ENCODE data around the gene TRIM4. TPM values are rescaled to one million over a fixed set of nuclear protein-coding genes. Genes with fewer than 3 reads are reported as not detected.
"Not testable (repeated sequence)": the region's sequence is repeated elsewhere in the genome, so short reads cannot be mapped to it uniquely, and the experiment has no call there.

TRIM4 gene
- total RNA-seq, 1 experiment from 2014 or later: not detected

DNA sequence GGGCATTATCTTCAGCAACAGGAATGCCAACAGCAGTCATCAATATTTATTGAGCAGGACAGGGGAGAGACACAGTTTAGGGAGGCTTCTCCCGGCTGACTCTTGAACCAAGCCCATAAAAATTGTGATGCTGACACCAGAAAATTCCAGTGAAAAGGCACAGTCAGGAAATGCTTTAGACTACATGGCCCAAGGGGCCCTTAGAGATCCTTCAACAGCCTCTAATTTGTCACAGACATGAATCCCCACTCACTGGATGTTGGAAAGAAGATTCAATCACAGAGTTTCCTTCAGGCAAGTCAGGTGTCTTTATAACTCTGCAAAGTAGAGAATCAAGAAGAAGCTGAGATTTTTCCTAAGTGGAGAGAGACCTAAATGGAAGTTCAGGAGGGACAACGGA, 8.9 kb upstream of the TRIM4 start:
- no peak for DNase-seq (ENCODE audit: low read depth, low spot score)
- in situ Hi-C loops (cut with HindIII; ENCODE audit: low pct_unique_long_range_greater_than_20kb, low sequenced_read_pairs): no loop called here

DNA sequence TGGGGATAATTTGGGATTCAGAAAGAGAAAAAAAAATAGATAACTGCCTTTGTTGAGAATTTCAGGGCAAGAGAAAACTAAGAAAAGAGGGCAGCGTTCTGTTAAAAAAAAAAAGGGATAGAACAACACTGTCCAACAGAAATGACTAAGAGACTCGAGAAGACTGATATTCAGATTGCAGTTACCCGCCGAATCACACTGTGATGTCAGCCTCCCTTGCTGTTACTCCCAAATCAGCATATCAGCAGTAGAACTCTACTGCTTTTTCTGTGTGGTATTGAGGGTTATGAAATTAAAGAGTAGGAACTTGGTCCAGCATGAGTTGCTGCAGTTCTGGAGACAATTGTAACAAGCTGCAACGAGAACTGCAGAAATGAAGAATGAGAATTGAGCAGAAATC, 8.2 kb upstream of the TRIM4 start:
- in situ Hi-C loops (cut with HindIII; ENCODE audit: low pct_unique_long_range_greater_than_20kb, low sequenced_read_pairs): no loop called here
- DNase-seq (ENCODE audit: low read depth, low spot score): no peak

DNA sequence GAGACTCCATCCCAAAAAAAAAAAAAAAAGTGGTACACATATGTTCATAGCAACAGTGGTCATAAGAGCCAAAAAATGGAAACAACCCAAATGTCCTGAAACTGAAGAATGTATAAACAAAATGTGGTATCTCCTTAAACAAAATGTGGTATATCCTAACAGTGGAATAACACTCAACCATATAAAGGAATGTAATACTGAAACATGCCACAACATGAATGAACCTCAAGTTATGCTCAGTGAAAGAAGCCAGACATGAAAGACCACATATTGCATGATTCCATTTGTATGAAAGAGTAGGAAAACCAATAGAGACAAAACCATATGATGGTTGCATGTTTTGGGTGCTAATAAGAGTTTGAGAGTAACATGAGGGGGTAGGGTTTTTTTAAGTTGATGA, 7.0 kb upstream of the TRIM4 start:
- no peak for DNase-seq (ENCODE audit: low read depth, low spot score)
- in situ Hi-C loops (cut with HindIII; ENCODE audit: low pct_unique_long_range_greater_than_20kb, low sequenced_read_pairs): no loop called here

DNA sequence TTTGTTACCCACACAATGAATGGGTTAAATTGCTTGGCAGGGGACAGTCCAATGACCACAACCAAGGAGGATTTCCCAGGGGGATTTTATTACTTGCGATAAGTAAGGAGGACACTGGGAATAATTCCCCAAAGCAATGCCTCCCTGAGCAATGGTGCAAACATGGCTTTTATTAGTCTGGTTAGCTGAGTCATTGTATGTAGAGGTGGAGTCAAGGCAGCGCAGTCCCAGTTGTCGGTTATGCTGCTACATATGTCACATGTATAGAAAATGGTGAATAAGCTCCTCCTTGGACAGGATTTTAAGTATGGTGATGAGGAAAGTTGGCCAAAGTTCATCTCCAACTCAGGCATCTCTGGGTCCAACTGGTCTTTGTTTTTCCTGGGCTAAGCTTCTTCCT, 3.9 kb upstream of the TRIM4 start:
- no peak for DNase-seq (ENCODE audit: low read depth, low spot score)
- in situ Hi-C loops (cut with HindIII; ENCODE audit: low pct_unique_long_range_greater_than_20kb, low sequenced_read_pairs): loop anchor here (5.0 kb wide), 1 partner anchor 74 kb away; no protein-coding TSS in a partner anchor

DNA sequence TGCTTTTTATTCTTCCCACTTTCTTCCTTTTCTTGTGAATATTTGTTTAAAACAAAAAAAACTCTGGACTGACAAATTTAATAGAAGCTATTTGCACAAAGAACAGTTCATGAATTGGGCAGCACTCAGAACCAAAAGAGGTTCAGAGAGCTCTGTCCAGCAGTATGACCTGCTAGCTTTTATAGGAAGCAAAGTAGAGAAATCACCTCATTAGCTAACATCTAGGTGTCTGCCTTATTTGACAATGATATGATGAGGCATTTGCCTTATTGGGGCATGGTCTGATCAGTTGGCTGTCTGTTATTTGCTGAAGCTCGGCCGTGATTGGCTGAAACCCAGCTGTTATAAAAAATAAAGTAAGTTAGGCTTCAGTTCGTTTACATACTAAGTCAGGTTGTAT, 819 bp upstream of the TRIM4 start:
- DNase-seq (ENCODE audit: low read depth, low spot score): no peak
- in situ Hi-C loops (cut with HindIII; ENCODE audit: low pct_unique_long_range_greater_than_20kb, low sequenced_read_pairs): loop anchor here (5.0 kb wide), 1 partner anchor 77 kb away; no protein-coding TSS in a partner anchor

DNA sequence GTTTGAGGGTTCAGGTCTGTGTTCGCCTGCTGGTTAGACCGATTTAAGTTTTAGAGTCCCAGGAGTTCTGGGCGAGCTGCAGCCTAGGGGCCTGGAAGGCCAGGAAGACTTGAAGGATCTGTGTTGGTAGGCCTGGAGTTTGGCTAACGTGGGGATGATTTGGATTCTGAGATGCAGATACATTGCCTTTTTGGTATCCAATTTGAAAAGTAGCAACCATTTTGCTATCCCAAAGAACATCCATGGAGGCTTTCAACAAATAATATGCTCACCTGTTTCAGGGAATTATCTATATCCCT, 433 bp upstream of the TRIM4 start:
- in situ Hi-C loops (cut with HindIII; ENCODE audit: low pct_unique_long_range_greater_than_20kb, low sequenced_read_pairs): loop anchor here (5.0 kb wide), 1 partner anchor 78 kb away; no protein-coding TSS in a partner anchor
- no peak for DNase-seq (ENCODE audit: low read depth, low spot score)

DNA sequence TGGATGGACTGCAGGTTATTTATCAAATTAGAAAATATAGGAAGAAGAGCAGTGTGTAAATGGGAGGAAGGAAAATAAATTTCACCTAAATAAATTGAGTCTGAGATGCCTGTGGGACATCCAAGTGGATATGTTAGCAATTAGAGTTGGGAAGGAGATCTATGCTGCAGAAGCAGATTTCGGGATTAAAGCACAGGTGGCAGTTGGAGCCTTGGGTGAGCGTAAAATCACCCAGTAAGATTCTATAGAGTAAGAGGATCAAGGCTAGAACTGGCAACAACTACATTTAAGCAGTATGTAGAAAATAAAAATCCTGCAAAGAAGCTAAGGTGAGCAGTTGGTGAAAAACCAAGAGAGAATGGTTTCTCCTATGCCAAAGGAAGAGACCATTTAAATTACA, 8.4 kb downstream of the TRIM4 start:
- no peak for DNase-seq (ENCODE audit: low read depth, low spot score)
- in situ Hi-C loops (cut with HindIII; ENCODE audit: low pct_unique_long_range_greater_than_20kb, low sequenced_read_pairs): no loop called here

DNA sequence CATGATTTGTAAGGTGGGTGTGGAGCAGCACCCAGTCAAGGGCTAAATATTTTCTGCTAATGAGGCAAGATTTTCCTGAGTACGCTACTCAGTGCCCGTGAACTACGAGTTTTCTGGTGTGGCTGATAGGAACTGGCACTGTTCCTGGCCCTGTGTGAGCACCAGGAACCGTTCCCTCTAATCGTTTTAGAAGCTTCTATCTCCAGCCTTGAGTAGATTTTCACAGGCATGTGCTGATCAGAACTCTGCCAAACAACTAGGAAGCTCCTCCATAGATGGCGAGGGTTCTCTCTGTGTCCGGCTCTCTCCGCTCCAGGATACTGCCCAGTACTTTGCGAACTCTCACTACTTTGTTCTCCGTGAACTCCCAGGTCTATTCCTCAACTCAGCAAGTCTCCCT, 17.7 kb downstream of the TRIM4 start:
- DNase-seq (ENCODE audit: low read depth, low spot score): no peak
- in situ Hi-C loops (cut with HindIII; ENCODE audit: low pct_unique_long_range_greater_than_20kb, low sequenced_read_pairs): no loop called here

DNA sequence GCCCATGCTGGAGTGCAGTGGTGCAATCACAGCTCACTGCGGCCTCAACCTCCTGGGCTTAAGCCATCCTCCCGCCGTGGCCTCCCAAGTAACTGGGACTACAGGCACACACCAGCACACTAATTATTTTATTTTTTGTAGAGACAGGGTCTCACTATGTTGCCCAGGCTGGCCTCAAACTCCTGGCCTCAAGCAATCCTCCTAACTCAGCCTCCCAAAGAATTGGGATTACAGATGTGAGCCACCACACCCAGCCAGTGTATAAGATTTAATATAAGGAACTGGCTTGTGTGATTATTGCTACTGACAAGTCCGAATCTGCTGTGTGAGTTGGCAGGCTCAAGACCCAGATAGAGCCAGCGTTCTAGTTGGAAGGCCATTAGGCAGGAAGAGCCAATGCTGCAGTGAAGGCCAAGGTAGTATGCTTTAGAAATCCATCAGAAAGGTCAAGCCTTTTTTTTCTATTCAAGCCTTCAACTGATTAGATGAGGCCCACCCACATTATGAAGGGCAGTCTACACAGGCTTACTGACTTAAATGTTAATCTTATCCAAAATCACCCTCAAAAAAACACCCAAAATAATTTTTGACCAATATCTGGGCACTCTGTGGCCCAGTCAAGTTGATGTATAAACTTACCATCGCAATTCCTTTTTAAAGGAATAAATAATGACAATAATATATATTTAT, 19.4 kb downstream of the TRIM4 start:
- in situ Hi-C loops (cut with HindIII; ENCODE audit: low pct_unique_long_range_greater_than_20kb, low sequenced_read_pairs): no loop called here
- no peak for DNase-seq (ENCODE audit: low read depth, low spot score)

DNA sequence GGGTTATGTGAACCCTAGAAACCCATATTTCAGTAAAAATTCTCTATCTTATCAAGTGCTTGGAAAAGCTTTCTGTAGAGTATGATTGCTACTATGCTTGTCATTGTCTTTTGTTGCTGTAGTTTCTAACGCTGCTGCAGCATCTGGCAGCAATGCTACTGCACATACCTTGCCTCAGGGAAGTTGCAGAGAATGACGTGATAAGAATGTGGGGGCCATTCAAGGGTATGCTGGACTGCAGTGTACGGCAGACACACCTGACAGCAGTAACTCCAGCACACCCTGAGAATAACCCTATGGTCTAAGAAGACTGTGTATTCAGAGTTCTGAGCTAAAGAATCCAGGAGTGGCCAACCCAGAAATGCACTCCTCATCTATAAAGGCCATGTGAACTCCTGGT, 20.5 kb downstream of the TRIM4 start:
- in situ Hi-C loops (cut with HindIII; ENCODE audit: low pct_unique_long_range_greater_than_20kb, low sequenced_read_pairs): no loop called here
- DNase-seq (ENCODE audit: low read depth, low spot score): no peak

DNA sequence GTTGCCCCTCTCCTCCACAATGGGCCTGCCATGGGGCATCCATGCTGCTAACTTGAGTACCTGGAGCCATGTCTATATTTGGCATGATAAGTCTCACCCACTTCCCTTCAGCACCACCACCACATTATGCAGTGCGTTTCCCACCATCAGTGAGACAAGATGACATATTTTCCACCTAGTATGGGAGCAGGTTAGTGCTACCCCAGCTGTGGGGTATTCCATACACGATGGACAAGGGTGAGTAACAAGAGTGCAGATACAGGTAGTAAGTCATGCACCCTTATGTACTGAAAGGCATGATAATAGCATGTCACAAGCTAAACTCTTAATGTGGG, 21.3 kb downstream of the TRIM4 start:
- DNase-seq (ENCODE audit: low read depth, low spot score): no peak
- in situ Hi-C loops (cut with HindIII; ENCODE audit: low pct_unique_long_range_greater_than_20kb, low sequenced_read_pairs): no loop called here

DNA sequence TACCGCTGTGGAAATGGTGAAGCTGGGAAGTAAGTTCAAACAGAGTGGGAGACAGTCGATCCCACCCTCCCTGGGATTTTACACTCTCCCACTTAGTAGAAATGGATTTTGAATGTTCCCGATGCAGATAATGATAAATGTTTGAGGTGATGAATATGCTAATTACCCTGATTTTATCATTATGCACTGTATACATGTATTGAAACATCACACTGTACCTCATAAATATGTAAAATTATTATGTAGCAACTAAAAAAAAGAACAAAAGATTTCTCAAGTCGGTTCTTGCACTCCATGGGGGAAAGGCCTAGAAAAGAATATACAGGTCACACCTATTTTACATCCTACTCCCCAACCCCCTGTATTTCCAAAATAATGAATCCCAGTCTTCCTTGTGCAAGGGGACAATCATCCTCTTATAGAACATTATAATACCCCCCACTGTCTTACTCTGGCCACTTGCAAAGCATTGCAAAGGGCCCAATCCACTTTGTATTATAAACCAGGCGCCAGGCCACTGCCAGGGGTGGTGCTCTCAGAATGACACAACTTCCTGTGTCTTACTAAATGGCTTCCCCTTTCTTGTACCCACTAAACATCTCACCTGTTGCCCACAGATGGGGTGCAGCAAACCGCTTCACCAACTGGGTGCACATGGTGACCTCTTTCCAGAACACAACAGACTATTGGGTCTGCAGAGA, 21.9 kb downstream of the TRIM4 start:
- no peak for DNase-seq (ENCODE audit: low read depth, low spot score)
- in situ Hi-C loops (cut with HindIII; ENCODE audit: low pct_unique_long_range_greater_than_20kb, low sequenced_read_pairs): no loop called here

DNA sequence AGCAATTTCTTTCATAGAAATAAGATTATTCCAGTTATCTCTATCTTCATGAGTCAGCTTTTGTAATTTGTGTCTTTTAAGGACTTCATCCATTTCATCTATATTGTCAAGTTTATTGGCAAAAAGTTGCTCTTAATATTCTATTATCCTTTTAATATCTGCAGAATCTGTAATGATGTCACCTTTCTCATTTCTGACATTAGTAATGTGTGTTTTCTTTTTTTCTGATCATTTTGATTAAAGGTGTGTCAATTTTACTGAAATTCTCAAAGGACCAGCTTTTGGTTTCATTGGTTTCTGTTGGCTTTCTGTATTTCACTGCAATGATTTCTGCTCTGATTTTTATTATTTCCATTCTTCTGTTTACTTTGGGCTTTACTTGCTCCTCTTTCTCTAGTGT, 24.6 kb downstream of the TRIM4 start:
- in situ Hi-C loops (cut with HindIII; ENCODE audit: low pct_unique_long_range_greater_than_20kb, low sequenced_read_pairs): no loop called here

DNA sequence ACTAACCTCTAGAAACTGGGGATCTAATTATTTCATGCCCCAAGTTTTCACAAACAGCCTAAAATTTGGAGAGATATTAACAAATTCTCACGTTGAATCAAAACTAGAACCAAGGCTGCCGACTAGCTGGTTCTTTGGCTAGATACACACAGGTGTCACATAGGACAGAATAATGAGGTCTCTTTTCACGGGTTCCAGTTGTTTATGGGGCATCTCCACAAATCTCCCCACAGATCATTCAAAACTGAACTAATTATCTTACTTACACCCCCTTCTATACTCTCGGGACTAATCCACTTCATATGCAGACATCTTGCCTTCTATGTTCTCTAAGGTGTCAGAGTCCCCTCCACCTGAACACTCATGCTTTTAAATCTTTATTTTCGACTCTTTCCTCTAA, 26.1 kb downstream of the TRIM4 start:
- in situ Hi-C loops (cut with HindIII; ENCODE audit: low pct_unique_long_range_greater_than_20kb, low sequenced_read_pairs): no loop called here
- DNase-seq (ENCODE audit: low read depth, low spot score): no peak

More for the DNA sequence above, 24.6 kb downstream of the TRIM4 start:
- no peak for DNase-seq (ENCODE audit: low read depth, low spot score)

DNA sequence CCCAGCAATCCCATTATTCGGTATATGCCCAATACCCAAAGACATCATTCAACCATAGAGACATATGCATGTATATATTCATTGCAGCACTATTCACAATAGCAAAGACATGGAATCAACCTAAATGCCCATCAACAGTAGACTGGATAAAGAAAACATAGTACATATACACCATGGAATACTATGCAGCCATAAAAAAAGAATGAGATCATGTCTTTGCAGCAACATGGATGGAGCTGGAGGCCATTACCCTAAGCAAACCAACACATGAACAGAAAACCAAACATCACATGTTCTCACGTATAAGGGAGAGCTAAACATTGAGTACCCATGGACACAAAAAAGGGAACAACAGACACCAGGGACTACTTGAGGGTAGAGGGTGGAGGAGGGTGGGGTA, 29.0 kb downstream of the TRIM4 start:
- DNase-seq (ENCODE audit: low read depth, low spot score); in situ Hi-C loops (cut with HindIII; ENCODE audit: low pct_unique_long_range_greater_than_20kb, low sequenced_read_pairs): not testable (repeated sequence)

DNA sequence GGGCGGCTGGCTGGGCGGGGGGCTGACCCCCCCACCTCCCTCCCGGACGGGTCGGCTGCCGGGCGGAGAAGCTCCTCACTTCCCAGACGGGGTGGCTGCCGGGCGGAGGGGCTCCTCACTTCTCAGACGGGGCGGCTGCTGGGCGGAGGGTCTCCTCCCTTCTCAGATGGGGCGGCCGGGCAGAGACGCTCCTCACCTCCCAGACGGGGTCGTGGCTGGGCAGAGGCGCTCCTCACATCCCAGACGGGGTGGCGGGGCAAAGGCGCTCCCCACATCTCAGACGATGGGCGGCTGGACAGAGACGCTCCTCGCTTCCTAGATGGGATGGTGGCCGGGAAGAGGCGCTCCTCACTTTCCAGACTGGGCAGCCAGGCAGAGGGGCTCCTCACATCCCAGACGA, 31.0 kb downstream of the TRIM4 start:
- DNase-seq (ENCODE audit: low read depth, low spot score); in situ Hi-C loops (cut with HindIII; ENCODE audit: low pct_unique_long_range_greater_than_20kb, low sequenced_read_pairs): not testable (repeated sequence)

DNA sequence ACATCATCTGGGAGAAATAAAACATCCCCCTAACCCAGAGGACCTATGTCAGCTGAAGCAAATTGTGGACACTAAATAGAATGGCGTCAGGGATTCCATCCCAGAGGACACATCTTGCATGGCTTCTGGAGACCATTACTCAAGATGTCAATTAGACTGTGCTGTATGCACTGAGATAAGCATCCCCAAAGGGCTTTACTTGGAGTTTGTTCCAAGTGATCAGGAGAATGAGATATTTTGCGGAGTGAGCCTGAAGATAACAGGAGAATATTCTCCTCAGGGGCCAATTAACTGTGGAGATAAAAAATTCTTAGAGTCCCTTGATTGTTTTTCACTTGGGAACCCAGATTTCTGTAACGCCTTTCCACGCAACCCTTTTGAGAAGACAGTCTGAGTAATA, 38.0 kb downstream of the TRIM4 start:
- in situ Hi-C loops (cut with HindIII; ENCODE audit: low pct_unique_long_range_greater_than_20kb, low sequenced_read_pairs): no loop called here
- no peak for DNase-seq (ENCODE audit: low read depth, low spot score)

DNA sequence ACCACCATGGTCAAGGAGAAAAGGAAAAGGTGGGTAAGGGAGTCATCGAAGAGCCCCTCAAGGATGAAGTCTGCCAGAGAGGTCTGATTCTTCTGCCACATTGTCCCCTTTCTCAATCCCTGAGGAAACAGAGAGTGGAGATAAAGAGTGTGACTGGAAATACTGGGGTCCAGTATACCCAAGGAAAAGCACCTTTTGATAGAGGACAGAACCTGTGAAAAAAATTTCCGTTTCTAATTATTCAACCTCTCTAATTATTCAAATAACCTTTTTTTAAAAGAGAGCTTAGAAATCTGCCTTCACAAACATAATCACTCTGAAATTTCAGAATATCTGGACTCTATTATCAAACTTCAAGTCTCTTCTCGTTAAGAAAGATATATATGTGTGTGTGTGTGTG, 42.4 kb downstream of the TRIM4 start, which contains the start of gene OR2AE1:
OR2AE1 (minus strand) TSS at position 101 of the 400 bp plus-strand sequence; CDS start at position 101, 0 bp downstream.
- in situ Hi-C loops (cut with HindIII; ENCODE audit: low pct_unique_long_range_greater_than_20kb, low sequenced_read_pairs): no loop called here
- no peak for DNase-seq (ENCODE audit: low read depth, low spot score)

DNA sequence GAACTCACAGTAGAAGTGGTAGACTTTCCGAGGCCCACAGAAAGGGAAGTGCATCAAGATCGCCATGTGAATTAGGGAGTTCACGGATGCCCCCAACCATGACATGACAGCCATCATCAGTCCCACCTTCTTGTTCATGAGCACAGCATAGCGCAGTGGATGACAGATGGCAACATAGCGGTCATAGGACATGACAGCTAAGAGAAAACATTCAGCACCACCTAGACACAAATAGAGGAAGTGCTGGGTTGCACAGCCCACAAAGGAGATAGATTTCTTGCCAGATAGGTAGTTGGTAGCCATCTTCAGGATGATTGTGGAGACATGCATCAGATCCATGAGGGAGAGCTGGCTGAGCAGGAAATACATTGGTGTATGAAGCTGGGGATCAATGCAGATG, 42.8 kb downstream of the TRIM4 start:
- peak; percentile 16 for DNase-seq (ENCODE audit: low read depth, low spot score)

More for the DNA sequence above, 42.8 kb downstream of the TRIM4 start:
- in situ Hi-C loops (cut with HindIII; ENCODE audit: low pct_unique_long_range_greater_than_20kb, low sequenced_read_pairs): no loop called here

Measured in SK-MEL-5 (cell line).